CD14-positive monocyte (primary cell): ENCODE measurements around the gene ITGAX. TPM values are rescaled to one million over a fixed set of nuclear protein-coding genes. Genes with fewer than 3 reads are reported as not detected.

Experiments
- DNase-seq, 3 donors: peaks; one replicate each; pipeline ENCODE4 v3.0.0-alpha.2; 2011 to 2022
- H2AFZ ChIP-seq: 2 replicates; pipeline ENCODE4 v1.6.0; 2012; ENCODE audit warnings: mild to moderate bottlenecking, low read depth, low read length, inconsistent platforms; ENCODE audit not compliant: insufficient read depth, poor library complexity, severe bottlenecking
- H3K27ac ChIP-seq, 2 donors: 1 replicate in 1 of 2; 2 replicates in 1 of 2; pipeline ENCODE4 v1.5.1; 2012 to 2013; ENCODE audit warnings: low read length in 2 of 2, control low read depth in 1 of 2, inconsistent platforms in 1 of 2, low read depth in 1 of 2, mild to moderate bottlenecking in 1 of 2
- H3K27me3 ChIP-seq, 2 donors: one replicate each; pipeline versions ENCODE4 v1.6.0 to v1.6.1; 2011 to 2013; ENCODE audit warnings: low read length in 2 of 2; ENCODE audit not compliant: control insufficient read depth in 2 of 2, insufficient read depth in 2 of 2
- H3K36me3 ChIP-seq, 2 donors: replicated peaks in 1 of 2; 1 replicate in 1 of 2; 2 replicates in 1 of 2; pipeline versions ENCODE4 v1.5.1 to v1.6.1; 2012 to 2013; ENCODE audit warnings: low read length in 2 of 2, control low read depth in 1 of 2, inconsistent platforms in 1 of 2, mild to moderate bottlenecking in 1 of 2; ENCODE audit not compliant: insufficient read depth in 2 of 2, control insufficient read depth in 1 of 2
- H3K4me1 ChIP-seq, 2 donors: 1 replicate in 1 of 2; 2 replicates in 1 of 2; pipeline versions ENCODE4 v1.5.1 to v1.6.1; 2012 to 2013; ENCODE audit warnings: low read length in 2 of 2, control low read depth in 1 of 2, inconsistent platforms in 1 of 2, mild to moderate bottlenecking in 1 of 2, moderate library complexity in 1 of 2; ENCODE audit not compliant: insufficient read depth in 2 of 2, control insufficient read depth in 1 of 2
- H3K4me2 ChIP-seq: replicated peaks from 2 replicates; pipeline ENCODE3; 2012; ENCODE audit warnings: low read length, moderate library complexity, mild to moderate bottlenecking; ENCODE audit not compliant: poor library complexity, severe bottlenecking; ENCODE audit errors: extremely low read depth
- H3K4me3 ChIP-seq, 3 experiments: fragments of 200-600 bp in 1 of 3; sonication (generic) in 1 of 3; replicated peaks in 1 of 3; 1 replicate in 2 of 3; 2 replicates in 1 of 3; pipeline ENCODE4 v1.5.1; 2011 to 2013; ENCODE audit warnings: low read length in 3 of 3, mild to moderate bottlenecking in 3 of 3, control low read depth in 2 of 3, low read depth in 2 of 3, inconsistent platforms in 1 of 3, moderate library complexity in 1 of 3
- H3K79me2 ChIP-seq: 2 replicates; pipeline ENCODE4 v1.6.0; 2012; ENCODE audit warnings: mild to moderate bottlenecking, control low read depth, inconsistent platforms, low read length, moderate library complexity; ENCODE audit not compliant: insufficient read depth
- H3K9ac ChIP-seq: 2 replicates; pipeline ENCODE4 v1.6.0; 2017; ENCODE audit warnings: low read length, mild to moderate bottlenecking; ENCODE audit not compliant: insufficient read depth, poor library complexity, severe bottlenecking
- H3K9me3 ChIP-seq, 2 donors: replicated peaks in 1 of 2; 1 replicate in 1 of 2; 2 replicates in 1 of 2; pipeline versions ENCODE4 v1.5.1 to v1.6.1; 2012 to 2013; ENCODE audit warnings: low read length in 2 of 2, control low read depth in 1 of 2; ENCODE audit not compliant: control insufficient read depth in 1 of 2, insufficient read depth in 1 of 2
- H4K20me1 ChIP-seq: 2 replicates; pipeline ENCODE4 v1.6.0; 2012; ENCODE audit warnings: mild to moderate bottlenecking, low read length, control low read depth, moderate library complexity; ENCODE audit not compliant: insufficient read depth
- H3K27ac Mint-ChIP-seq, 7 donors: one replicate each; pipeline ENCODE4 v1.8.0; 2020; ENCODE audit warnings: mild to moderate bottlenecking in 7 of 7, mixed read lengths in 7 of 7, moderate library complexity in 6 of 7, inconsistent platforms in 2 of 7
- H3K27me3 Mint-ChIP-seq, 3 donors: one replicate each; pipeline ENCODE4 v1.8.0; 2021 to 2022; ENCODE audit warnings: low read depth in 3 of 3, mild to moderate bottlenecking in 3 of 3, mixed read lengths in 3 of 3, moderate library complexity in 3 of 3, inconsistent platforms in 1 of 3
- H3K36me3 Mint-ChIP-seq, 2 donors: one replicate each; pipeline ENCODE4 v1.8.0; 2020; ENCODE audit warnings: mixed read lengths in 2 of 2, inconsistent platforms in 1 of 2, mild to moderate bottlenecking in 1 of 2
- H3K4me1 Mint-ChIP-seq: one replicate; pipeline ENCODE4 v1.8.0; 2020; ENCODE audit warnings: mild to moderate bottlenecking, mixed read lengths
- H3K4me3 Mint-ChIP-seq, 2 donors: one replicate each; pipeline ENCODE4 v1.8.0; 2020; ENCODE audit warnings: mild to moderate bottlenecking in 2 of 2, mixed read lengths in 2 of 2, moderate library complexity in 1 of 2
- H3K9me3 Mint-ChIP-seq, 7 donors: one replicate each; pipeline ENCODE4 v1.8.0; 2020 to 2022; ENCODE audit warnings: mixed read lengths in 7 of 7, mild to moderate bottlenecking in 6 of 7, moderate library complexity in 6 of 7, inconsistent platforms in 2 of 7
- WGBS: methylation state at CpG from one replicate; pipeline ENCODE4 v1.1.5; 2013; ENCODE audit warnings: missing lambda C conversion rate; ENCODE audit not compliant: insufficient coverage; 5-methylcytosine and 5-hydroxymethylcytosine counted together
- intact Hi-C, 2 donors: fragments of 100-400 bp; cut with micrococcal nuclease; formaldehyde crosslinking; loops; one replicate each; pipeline versions ENCODE4 v1.15.0 to v1.15.1; 2023
- polyA plus RNA-seq, 3 donors: library from polyadenylated mRNA; depleted of rRNA in 1 of 3; unstranded in 2 of 3; stranded (reverse) in 1 of 3; fragments of 300-500 nt in 2 of 3; fragments of >200 nt in 1 of 3; fragmentation: Illumina TruSeq in 2 of 3; gene quantifications; 1 replicate in 2 of 3; 2 replicates in 1 of 3; pipeline ENCODE4 v1.2.3, GENCODE V29; 2012 to 2021
- TF ChIP-seq, protein P1 (sequence below): fragments of 200-600 bp; IDR thresholded peaks from one replicate; pipeline ENCODE4 v1.8.0; 2022; ENCODE audit warnings: antibody characterized with exemption, mild to moderate bottlenecking

Gene ITGAX
- polyA plus RNA-seq, 3 donors: 40.7 to 710 (median 71.3) TPM

DNA sequence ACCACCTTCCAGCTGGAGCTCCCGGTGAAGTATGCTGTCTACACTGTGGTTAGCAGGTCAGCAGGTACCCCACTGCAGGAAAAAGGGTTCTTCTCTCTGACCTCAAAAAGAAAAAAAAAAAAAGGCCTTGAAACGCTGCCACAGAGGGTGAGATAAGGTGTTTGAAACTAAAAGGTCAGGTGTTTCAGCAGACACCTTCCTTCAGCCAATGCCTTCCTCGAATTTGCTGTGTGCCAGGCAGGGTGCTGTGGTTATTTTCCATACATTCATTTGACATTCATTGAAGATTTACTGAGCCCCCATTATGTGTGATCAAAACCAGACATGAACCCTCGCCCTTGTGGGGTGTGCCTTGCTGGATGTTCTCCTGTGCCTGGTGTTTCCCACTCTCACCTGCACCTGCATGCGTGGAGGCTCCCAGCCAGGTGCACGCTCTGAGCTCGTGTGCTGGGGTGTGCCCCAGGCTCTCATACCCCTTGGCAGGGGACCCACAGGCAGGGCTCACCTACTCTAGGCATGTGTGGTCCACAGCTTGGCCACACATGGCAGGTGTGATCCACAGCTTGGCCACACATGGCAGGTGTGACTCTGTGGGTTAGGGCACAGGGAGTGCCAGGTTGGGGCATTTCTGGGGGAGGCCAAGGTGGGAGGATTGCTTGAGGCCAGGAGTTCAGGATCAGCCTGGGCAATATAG lies 22.4 kb downstream of the ITGAX start:
- Mint-ChIP-seq H3K27ac (peak overlapping the region in 1 of 7 donors; percentile 54), H3K4me1 (peaks cover 2% of the 10 kb centered on the region), H3K4me3 (no peak overlapping the region), H3K9me3 (peaks cover 0 to 7% (median 3%) of the 10 kb centered on the region in 7 donors), H3K27me3 (peaks cover 0 to 2% (median 0%) of the 10 kb centered on the region in 3 donors), H3K36me3 (peaks cover 95 to 99% of the 10 kb centered on the region in 2 donors)
- Histone ChIP-seq H3K27me3 (no peaks in the 10 kb centered on the region), H3K4me3 (no peak overlapping the region), H3K4me2 (no peak overlapping the region), H3K36me3 (peaks cover 88 to 99% of the 10 kb centered on the region in 2 donors), H4K20me1 (peaks cover 89% of the 10 kb centered on the region), H3K27ac (no peak overlapping the region), H3K9me3 (peaks cover 0 to 4% of the 10 kb centered on the region in 2 donors), H3K9ac (no peak overlapping the region), H3K4me1 (peaks cover 0 to 2% of the 10 kb centered on the region in 2 donors), H3K79me2 (no peaks in the 10 kb centered on the region), H2AFZ (no peak overlapping the region)
- DNase-seq: no peak
- TF ChIP-seq, protein P1, sequence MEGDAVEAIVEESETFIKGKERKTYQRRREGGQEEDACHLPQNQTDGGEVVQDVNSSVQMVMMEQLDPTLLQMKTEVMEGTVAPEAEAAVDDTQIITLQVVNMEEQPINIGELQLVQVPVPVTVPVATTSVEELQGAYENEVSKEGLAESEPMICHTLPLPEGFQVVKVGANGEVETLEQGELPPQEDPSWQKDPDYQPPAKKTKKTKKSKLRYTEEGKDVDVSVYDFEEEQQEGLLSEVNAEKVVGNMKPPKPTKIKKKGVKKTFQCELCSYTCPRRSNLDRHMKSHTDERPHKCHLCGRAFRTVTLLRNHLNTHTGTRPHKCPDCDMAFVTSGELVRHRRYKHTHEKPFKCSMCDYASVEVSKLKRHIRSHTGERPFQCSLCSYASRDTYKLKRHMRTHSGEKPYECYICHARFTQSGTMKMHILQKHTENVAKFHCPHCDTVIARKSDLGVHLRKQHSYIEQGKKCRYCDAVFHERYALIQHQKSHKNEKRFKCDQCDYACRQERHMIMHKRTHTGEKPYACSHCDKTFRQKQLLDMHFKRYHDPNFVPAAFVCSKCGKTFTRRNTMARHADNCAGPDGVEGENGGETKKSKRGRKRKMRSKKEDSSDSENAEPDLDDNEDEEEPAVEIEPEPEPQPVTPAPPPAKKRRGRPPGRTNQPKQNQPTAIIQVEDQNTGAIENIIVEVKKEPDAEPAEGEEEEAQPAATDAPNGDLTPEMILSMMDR: no peak
- 100% methylated on average over 4 of the region's 7 CpGs for WGBS
- intact Hi-C loops: loop anchor here in 1 of 2 donors (5.0 to 10.0 kb wide), 2 partner anchors 53 to 175 kb away; partner anchors contain the start of gene PYCARD

DNA sequence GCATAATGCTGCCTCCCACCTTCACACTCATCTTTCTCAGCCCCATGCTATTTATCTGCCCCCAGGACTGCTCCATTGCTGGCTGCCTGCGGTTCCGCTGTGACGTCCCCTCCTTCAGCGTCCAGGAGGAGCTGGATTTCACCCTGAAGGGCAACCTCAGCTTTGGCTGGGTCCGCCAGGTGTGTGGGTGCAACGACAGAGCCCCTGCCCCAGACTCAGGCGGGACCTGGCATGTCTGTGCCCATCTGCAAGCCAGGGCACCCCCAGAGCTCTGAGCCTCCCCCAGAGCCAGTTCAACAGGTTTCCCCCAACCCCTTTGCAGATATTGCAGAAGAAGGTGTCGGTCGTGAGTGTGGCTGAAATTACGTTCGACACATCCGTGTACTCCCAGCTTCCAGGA lies 25.2 kb downstream of the ITGAX start:
- Histone ChIP-seq H3K9ac (no peak overlapping the region), H3K27ac (no peak overlapping the region), H4K20me1 (peaks cover 77% of the 10 kb centered on the region), H2AFZ (no peak overlapping the region), H3K27me3 (no peaks in the 10 kb centered on the region), H3K36me3 (peaks cover 76 to 81% of the 10 kb centered on the region in 2 donors), H3K9me3 (peaks cover 0 to under 1% of the 10 kb centered on the region in 2 donors), H3K4me3 (no peak overlapping the region), H3K4me1 (peaks cover 0 to 6% of the 10 kb centered on the region in 2 donors), H3K79me2 (no peaks in the 10 kb centered on the region), H3K4me2 (no peak overlapping the region)
- Mint-ChIP-seq H3K4me1 (peaks cover 7% of the 10 kb centered on the region), H3K27me3 (peaks cover 0 to 2% (median 0%) of the 10 kb centered on the region in 3 donors), H3K27ac (peak overlapping the region in 2 of 7 donors; percentile 13 to 28), H3K4me3 (no peak overlapping the region), H3K9me3 (peaks cover 0 to 1% (median 0%) of the 10 kb centered on the region in 7 donors), H3K36me3 (peaks cover 78 to 82% of the 10 kb centered on the region in 2 donors)
- intact Hi-C loops: loop anchor here in 1 of 2 donors (10.0 kb wide), 1 partner anchor 65 kb away; the partner anchor contains the start of gene ZNF843
- DNase-seq: no peak
- TF ChIP-seq, protein P1: no peak
- 94% methylated on average over 8 of the region's 12 CpGs for WGBS
